ENCODE data around the gene GREB1L. TPM values are rescaled to one million over a fixed set of nuclear protein-coding genes. Genes with fewer than 3 reads are reported as not detected.

Gene GREB1L
- total RNA-seq, 1 experiment from 2014 or later, result 3.0 TPM

DNA sequence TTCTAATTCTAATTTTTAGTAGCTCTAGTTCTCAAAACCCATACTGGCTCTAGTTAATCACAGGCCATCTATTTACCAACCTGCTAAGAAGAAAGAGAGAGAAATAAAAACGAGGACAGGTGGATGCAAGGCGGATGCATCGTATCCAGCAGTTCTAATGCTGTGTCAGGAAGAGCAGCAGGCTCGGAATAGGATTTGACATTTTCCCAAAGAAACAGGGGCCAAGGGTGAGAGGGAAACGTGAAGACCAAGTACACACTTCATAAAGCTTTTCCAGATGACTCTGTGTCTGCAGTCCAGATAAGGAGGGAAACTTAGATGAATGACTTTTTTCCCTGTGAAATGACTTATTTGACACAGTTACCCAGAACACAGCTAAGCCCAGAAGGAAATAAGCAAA lies 241.0 kb downstream of the GREB1L start:
- no peak for DNase-seq (ENCODE audit: low read depth)

DNA sequence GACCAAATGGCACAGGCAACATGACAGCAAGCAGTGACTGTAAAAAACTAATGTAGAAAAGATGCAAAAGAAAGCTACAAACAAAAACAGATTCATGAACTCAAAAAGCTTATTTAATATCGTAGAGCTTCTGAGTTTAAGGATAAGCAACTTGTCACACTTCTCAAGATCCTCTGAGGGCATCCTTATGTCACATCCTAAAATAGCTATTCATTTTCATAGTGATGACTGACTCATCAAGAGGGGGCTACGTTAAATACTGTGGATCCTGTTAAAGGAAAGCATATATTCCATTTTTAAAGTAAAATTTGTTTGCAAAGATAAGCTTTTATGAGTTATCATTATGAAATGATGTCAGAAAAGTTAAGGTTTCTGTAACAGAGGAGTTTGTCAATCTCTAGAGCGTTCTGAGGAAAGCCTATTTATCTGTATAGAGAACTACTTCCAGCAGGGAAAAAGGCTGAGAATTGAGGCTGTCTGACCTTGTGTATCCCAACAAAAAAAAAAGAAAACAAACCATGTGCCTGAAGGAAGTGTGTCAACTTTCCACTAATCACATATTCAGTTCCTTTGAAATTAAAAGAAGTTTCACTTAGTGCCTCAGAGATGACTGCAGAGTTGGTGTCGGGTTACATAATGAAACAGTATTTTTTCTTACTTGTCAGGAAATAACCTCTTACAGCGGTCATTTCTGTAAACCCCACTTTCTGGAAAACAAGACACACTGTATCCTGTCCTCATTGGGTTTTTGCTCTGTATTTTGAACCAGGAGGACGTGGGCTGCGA lies 243.0 kb downstream of the GREB1L start:
- DNase-seq (ENCODE audit: low read depth), result peak; percentile 36

DNA sequence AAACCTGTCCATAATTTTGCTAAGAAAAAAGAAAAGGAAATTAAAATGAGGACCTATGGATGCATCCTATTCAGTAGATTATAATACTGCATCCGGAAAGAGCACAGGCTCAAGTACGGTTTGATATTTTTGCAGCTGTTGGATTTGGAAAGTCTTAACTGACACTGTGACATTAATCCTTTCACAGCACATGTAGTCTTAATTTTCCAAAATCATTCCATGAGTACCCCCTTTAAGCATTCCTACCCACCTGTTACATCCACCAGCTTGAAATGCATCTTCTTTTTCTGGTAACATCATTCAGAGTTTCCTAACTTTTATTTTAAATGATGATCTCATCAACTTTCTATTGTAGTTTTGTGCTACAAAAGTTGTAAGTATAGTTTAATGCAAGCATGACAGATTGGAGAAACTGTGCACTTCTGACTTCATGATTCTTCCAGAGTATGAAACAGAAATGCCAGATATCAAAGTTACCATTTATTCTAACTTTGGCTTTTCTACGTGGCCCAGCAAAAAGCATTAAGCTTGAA lies 244.9 kb downstream of the GREB1L start:
- no peak for DNase-seq (ENCODE audit: low read depth)

DNA sequence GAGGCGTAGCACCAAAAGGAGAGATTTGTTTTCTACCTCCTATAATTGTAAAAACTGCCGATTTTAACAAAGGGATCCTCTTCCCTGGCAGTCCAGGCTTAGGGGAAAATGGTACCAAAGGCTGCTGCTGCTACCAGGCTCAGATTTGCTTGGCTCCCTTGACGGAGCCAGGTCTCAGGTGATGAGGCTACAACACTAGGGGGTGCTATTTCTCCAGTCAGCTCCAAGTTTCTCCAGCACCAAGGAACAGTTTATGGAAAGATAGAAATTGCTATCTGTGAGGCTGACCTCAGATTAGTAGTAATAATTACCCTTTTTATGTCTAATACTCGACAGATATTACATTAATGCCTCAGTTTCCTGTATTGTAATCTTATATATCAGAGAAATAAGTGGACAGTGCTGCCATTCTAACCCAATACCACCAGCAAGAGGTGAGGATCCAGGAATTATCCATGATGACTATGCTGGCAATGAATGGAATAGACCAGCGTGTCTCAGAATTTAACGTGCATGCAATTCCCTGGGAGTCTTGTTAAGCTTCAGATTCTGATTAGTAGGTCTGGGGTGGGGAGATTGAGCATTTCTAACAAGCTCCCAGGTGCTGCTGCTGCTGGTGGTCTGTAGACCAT lies 247.2 kb downstream of the GREB1L start:
- peak; percentile 43 for DNase-seq (ENCODE audit: low read depth)

DNA sequence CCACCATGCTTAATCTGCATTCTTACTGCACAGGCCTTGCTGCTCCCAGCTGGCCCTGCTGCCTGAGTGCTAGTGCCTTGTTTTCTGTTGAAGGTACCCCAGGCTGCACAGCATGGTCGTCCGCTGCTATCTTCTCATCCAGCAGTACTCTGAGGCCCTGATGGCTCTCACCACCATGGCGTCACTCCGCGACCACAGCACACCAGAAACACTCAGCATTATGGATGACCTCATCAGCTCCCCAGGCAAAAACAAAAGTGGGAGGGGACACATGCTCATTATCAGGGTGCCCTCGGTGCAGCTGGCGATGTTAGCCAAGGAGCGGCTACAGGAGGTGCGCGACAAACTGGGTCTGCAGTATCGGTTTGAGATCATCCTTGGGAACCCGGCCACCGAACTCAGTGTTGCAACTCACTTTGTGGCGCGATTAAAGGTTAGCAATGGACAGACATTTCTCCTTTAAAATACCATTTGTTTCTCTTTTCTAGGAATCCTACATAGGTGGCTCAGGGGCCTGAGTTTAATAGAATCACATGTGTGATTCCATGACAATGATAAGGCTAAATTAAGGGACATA lies 248.0 kb downstream of the GREB1L start:
- no peak for DNase-seq (ENCODE audit: low read depth)

DNA sequence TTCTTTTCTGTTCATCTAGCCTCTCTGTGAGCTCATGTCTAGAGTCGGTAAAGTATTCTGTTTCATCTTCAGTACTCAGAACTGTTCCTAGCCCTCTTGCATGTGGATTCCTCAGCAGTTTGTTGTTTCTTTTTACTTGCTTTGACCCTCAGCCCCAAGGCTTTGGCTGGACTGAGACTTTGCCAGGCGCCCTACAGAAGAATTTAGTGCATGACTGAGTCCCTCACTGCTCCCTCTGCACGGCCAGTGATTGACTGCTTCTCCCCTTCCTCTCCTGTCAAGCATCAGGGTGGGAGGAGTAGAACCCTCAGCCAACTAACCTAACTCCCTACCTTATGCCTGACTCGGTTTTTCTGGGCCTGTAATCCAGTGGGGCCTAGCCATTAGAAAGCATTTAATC lies 248.7 kb downstream of the GREB1L start:
- no peak for DNase-seq (ENCODE audit: low read depth)

DNA sequence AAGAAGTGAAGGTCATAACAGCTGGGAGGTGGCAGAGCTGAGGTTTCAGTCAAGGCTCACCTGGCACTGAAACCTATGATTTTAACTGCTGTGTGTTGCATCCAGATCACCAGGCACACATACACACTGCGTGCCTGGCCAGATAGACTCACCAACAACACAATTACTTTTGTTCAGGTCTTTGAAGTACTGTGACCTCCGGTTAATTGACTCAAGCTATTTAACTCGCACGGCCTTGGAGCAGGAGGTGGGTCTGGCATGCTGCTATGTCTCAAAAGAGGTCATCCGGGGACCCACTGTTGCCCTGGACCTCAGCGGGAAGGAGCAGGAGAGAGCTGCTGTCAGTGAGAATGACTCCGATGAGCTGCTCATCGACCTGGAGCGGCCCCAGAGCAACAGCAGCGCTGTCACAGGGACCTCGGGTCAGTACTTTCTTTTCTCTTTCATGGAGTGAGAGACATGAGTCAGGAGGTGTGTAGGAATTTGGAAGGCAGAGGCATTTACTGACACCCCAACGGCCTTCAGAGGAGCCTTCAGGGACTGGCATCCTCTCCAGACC lies 254.3 kb downstream of the GREB1L start:
- DNase-seq (ENCODE audit: low read depth), result no peak

DNA sequence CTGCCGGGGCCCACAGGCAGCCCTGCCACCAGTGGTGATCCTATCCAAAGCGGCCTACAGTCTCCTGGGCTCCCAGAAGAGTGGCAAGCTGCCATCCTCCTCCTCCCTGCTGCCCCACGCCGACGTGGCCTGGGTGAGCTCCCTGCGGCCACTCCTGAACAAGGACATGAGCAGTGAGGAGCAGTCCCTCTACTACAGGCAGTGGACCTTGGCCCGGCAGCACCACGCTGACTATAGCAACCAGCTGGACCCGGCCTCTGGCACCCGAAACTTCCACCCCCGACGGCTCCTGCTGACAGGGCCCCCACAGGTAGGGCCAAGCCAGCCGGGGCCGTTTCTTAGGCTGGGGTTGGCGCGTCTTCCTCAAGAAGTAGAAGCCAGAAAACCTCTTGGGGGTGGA lies 258.0 kb downstream of the GREB1L start:
- no peak for DNase-seq (ENCODE audit: low read depth)

DNA sequence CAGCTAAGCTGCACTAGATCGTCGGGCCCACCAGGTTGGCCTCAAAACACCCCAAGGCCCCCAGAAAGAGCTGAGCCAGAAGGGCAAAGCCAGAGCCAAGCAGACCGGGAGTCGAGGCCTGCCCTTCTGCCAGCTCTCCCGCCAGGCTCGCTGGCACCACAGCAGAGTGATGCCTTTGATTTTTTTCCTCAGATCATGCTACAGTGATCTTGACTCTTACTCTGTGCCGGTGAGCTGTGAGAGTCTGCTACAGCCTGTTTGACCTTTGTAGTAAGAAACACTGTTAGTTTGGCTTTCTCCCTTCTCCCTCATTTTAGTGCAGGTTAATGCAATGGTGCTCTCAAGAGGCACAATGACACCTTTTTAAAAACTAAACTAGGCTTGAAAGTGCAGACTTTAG lies 260.6 kb downstream of the GREB1L start:
- DNase-seq (ENCODE audit: low read depth), result no peak

DNA sequence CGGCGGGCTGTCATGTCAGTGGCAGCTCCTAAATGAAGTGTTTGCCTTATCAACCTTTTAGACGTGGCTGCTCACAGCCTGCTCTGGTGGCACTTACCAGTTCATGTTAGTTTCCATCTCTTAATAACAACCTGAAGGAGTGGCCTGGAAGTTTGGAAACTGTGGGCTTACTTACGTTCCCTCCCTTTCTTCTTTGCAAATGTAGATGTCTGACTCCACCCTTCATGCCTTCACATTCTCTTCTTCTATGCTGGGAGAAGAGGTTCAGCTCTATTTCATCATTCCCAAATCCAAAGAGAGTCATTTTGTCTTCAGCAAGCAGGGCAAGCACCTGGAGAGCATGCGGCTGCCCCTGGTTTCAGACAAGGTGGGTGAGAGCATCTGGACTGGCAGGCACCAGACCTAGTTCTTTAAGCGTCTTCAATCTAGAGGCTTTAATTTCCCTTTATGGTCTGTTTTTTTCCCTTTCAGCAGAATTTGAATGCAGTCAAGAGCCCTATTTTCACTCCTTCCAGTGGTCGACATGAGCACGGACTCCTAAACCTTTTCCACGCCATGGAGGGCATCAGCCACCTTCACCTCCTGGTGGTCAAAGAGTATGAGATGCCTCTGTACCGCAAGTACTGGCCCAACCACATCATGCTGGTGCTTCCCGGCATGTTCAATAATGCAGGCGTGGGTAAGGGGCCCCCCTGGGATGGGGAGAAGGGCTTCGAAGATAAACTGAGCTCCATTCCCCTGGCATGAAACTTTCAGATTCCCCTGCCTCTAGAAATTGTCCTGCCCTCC lies 266.1 kb downstream of the GREB1L start:
- no peak for DNase-seq (ENCODE audit: low read depth)

DNA sequence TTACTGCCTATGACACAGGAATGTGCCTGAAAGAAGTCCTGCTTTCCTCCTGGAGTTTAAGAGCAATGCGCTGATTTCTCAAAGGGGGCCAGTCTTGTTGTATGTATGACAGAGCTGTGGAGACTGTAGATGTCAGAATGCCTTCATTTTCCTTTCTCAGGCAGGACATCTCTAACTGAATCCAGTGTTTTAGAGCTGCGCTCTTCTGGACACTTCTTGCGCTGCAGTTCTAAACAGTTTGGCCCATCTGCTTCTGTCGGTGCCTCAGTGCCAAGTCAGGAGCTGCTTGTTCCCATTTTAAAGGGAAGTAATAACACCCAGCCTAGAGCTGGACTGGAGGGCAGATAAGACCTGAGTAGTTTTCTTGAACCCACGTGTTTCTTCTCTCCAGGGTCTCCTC lies 267.0 kb downstream of the GREB1L start:
- DNase-seq (ENCODE audit: low read depth), result no peak

DNA sequence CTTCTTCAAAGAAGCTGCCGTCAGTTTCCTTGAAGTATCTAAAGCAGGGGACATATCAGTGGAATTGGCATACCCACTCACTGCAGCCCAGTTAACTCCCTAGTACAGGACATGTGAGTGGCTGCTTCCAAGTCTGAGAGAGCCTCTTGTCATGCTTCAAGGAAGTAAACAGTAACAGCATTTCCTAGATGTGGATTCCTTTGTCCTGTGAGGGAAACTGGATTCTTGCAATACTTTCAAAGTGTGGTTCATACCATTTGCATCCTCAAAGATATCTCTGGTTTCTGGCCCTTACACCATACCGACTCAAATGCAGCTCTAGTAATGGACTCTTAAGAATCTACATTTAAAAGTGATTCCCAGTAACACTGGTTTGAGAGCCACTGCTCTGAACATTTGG lies 271.3 kb downstream of the GREB1L start:
- DNase-seq (ENCODE audit: low read depth), result no peak

DNA sequence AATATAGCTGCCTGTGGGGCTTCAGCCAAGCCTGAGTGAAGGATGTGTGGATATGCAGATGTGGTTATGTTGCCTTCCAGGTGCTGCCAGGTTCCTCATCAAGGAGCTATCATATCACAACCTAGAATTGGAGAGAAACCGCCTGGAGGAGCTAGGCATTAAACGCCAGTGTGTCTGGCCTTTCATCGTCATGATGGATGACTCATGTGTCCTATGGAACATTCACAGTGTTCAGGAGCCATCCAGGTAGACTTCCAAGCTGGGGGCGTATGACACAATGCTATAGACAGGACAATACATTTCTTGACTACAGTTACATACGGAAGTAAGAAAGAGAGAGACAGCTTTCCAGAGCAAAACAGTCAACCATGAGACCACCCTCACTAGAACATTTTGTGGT lies 271.7 kb downstream of the GREB1L start:
- DNase-seq (ENCODE audit: low read depth), result no peak

DNA sequence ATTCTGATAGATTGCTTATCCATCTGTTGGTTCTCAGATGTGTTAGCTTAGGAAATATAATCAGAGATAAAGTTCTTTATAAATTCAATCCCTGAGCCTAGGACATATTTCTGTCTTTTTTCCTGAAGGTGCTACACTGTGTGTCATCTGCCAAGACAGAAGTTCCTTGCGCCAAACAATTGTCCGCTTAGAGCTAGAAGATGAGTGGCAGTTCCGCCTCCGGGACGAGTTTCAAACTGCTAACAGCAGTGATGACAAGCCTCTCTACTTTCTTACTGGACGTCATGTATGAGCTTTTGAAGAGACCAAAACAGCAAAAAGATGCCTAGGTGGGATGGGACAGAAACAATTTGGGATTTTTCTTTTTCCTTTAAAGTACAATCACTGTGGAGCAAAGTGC lies 280.5 kb downstream of the GREB1L start:
- DNase-seq (ENCODE audit: low read depth), result no peak

DNA sequence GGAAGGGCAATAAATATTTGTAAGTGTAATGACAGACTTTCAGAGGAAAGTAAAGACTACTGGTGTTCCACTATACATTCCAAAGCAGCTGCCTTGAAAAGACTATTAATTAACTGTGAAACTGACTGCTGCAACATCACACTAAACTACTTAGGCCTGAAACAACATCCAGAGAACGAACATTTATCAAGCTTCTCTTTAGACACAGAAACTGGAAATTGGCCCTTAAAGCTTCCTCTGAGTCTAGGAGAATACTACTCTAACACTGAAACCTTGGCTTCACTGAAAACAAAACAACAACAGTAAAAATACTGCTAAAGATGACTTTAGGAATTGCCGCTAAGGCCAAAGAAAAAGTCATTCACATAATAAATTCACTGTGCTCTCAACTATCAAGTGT lies 283.9 kb downstream of the GREB1L start:
- DNase-seq (ENCODE audit: low read depth), result no peak

DNA sequence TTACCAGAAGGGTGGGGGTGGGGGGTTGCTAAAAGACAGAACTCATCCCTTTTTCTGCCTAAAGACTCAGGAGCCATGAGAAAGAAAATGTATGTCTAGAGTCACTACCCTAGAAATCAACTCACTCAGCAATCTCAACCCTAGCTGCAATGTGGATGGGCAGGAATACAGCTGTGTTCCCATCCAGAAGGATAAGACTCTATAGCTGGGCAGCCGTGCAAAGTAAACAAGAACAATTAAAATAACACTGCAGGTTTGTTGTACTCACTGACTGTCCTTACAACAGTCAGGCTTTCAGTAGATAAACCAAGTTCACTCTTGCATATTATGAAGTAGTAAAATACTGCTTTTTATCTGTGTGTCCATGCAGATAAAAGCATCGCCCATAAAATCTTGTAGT lies 284.4 kb downstream of the GREB1L start:
- no peak for DNase-seq (ENCODE audit: low read depth)

DNA sequence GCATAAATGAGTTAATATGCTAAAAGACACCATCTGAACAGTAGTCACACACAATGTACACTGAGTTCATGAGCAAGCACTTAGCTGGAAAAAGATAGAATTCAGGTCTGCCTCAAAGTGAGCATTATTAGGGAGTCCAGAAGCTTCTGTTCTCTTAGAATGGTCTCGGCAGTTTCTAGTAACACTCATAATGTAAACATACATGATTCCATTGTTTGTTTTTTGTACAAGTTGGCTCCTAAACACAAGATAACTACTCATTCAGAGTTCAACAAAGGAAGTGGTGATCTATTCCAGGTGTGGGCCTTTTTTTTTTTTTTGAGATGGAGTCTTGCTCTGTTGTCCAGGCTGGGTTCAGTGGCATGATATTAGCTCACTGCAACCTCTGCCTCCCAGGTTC lies 292.3 kb downstream of the GREB1L start:
- DNase-seq (ENCODE audit: low read depth), result no peak

DNA sequence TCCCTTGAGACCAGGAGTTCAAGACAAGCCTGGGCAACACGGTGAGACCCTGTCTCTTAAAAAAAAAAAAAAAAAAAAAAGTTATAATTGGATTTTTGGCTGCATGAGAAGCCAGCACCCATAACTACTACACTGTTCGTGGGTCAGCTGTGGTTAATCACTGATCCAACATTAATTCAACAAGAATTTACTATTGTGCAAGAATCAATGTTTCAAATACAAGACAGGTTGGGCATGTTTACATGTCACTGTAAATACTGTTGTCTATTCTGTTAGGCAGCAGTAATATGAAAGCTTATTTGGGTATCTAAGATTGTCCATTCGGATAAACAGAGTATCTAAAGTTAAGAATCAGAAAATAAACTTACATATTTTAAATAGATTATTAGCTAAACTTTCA lies 296.2 kb downstream of the GREB1L start:
- no peak for DNase-seq (ENCODE audit: low read depth)

DNA sequence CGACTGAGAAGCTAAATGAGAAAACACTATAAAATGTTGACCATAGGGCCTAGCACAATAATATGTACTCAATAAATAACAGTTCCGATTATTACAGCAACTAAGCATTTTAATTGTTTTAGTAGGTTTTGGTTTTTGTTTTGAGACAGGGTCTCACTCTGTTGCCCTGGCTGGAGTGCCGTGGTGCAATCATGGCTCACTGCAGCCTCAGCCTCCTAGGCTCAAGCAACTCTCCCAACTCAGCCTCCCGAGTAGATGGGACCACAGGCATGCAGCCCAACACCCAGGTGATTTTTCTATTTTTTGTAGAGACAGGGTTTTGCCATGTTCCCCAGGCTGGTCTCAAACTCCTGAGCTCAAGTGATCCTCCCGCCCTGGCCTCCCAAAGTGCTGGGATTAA lies 304.4 kb downstream of the GREB1L start:
- DNase-seq (ENCODE audit: low read depth), result no peak

DNA sequence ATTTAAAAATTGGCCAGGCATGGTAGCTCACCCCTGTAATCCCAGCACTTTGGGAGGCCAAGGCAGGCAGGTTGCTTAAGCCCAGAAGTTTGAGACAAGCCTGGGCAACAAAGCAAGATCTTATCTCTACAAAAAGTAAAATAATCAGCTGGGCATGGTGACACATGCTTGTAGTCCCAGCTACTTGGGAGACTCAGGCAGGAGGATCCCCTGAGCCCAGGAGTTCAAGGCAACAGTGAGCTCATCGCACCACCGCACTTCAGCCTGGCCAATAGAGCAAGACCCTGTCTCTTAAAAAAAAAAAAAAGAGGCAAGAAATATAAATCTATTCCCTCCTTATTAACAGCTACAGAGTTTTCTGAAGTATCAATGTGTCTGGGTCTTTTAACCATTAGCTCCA lies 306.6 kb downstream of the GREB1L start:
- DNase-seq (ENCODE audit: low read depth), result no peak

DNA sequence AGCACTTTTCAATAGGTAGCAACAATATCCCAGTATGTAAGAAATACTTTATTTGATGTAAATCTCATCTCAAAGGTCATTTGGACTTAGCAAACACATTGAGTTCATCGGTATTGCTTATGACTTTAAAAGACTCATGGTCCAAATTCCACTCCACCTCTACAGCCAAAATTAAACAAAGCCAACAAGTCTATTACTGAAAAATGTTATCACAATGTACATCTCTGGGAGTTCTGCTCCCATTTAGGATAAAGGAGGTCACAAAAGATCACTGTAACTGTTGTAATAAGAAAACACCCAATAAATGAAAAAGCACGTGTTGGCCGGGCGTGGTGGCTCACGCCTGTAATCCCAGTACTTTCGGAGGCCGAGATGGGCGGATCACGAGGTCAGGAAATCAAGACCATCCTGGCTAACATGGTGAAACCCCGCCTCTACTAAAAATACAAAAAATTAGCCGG lies 308.5 kb downstream of the GREB1L start:
- DNase-seq (ENCODE audit: low read depth), result no peak

Measured in HT1080 (cell line).